Prostate gland (tissue), 2 donors: ENCODE data around the gene CD96.

ENCODE experiments used
- CTCF ChIP-seq, 4 experiments: fragments of 200-600 bp in 2 of 4; fragments of 450-650 bp in 2 of 4; sonication (generic) in 2 of 4; IDR thresholded peaks; 1 replicate in 3 of 4; 2 replicates in 1 of 4; pipeline ENCODE4 v1.5.1; 2016 to 2019; ENCODE audit warnings: antibody characterized with exemption in 4 of 4, mild to moderate bottlenecking in 2 of 4, moderate library complexity in 2 of 4
- POLR2AphosphoS5 ChIP-seq: sonication (generic); formaldehyde crosslinking; IDR thresholded peaks from one replicate; pipeline ENCODE4 v1.6.1; 2017; ENCODE audit warnings: antibody characterized with exemption

GRCh38 chr3:111617406-111617805 lies 75.4 kb downstream of the CD96 start:
- TF ChIP-seq CTCF (IDR thresholded peaks at IDR 0.05): no peak
- TF ChIP-seq POLR2AphosphoS5: no peak
